Left colon (tissue), 2 donors: Measurements from ENCODE around the gene S1PR1. TPM values are rescaled to one million over a fixed set of nuclear protein-coding genes. Genes with fewer than 3 reads are reported as not detected.

Experiments used
- total RNA-seq, 2 donors: library from RNA; stranded (reverse); fragmentation: NEBNext Ultra II Directional; extraction: Animal tissue kit (Norgen Biotek cat#: 25700); gene quantifications; one replicate each; pipeline ENCODE4 v1.2.1, GENCODE V29; 2021
- donor health status: DM: no; HTN: no; CAD: no.
- donor health status: DM: yes; HTN: yes; CAD: no.

S1PR1 gene
- total RNA-seq, 2 donors from 2014 or later, result 7.1 to 9.6 TPM

Other genes with a start within 250 kb of the S1PR1 start
- gene DPH5, start 211.2 kb upstream of the S1PR1 start, total RNA-seq, result 10 to 100 TPM; 16.7 to 19.0 TPM